HCT116 (cell line): Measurements from ENCODE around the gene KHDC1L. TPM values are rescaled to one million over a fixed set of nuclear protein-coding genes. Genes with fewer than 3 reads are reported as not detected.

Source experiments
- ATAC-seq: fragments of 200-7000 bp; cut with Tn5 transposase; 2 replicates; pipeline ENCODE4 v1.9.1; 2020; ENCODE audit warnings: mild to moderate bottlenecking, moderate library complexity
- BruUV-seq: library from RNA; stranded (reverse); fragments of 400-500 nt; replicated peaks from 2 replicates; lab custom pipeline; 2021; lab: Mats Ljungman, UMichigan
- CTCF ChIA-PET: fragments of 300-600 bp; sonication (Branson Sonifier 250); formaldehyde crosslinking; loops from one replicate; lab custom pipeline; 2021; ENCODE audit warnings: antibody characterized with exemption; lab: Charles Lee
- POLR2A ChIA-PET: fragments of 300-600, 350-600 bp; sonication (Branson Sonifier 250); formaldehyde crosslinking; loops from one replicate; lab custom pipeline; 2021; ENCODE audit warnings: antibody characterized with exemption; lab: Charles Lee
- RAD21 ChIA-PET, 2 experiments: fragments of 300-600 bp; sonication (Branson Sonifier 250); formaldehyde crosslinking; loops; one replicate each; lab custom pipeline; 2023; ENCODE audit warnings: low total read pairs in 2 of 2; ENCODE audit not compliant: uncharacterized antibody in 2 of 2, unreplicated experiment in 2 of 2, low non-redundant PET in 1 of 2; lab: Charles Lee
- DNase-seq: peaks from one replicate; pipeline ENCODE4 v3.0.0-alpha.2; 2010; ENCODE audit warnings: low read depth, low spot score
- H2AFZ ChIP-seq: fragments of 200-600 bp; shearing (Covaris generic), sonication (generic); 2 replicates; pipeline ENCODE4 v1.6.1; 2017; ENCODE audit warnings: low read depth, mixed run types, mixed read lengths, antibody characterized with exemption, low read length; ENCODE audit not compliant: poor library complexity, severe bottlenecking
- H3K27ac ChIP-seq: 2 replicates; pipeline ENCODE4 v1.5.1; 2012; ENCODE audit warnings: low read depth, low read length
- H3K27me3 ChIP-seq: fragments of 200-600 bp; sonication (generic); 2 replicates; pipeline ENCODE4 v1.6.1; 2016; ENCODE audit warnings: mixed run types, low read length, mixed read lengths; ENCODE audit not compliant: insufficient read depth
- H3K36me3 ChIP-seq, 2 experiments: fragments of 200-500 bp in 1 of 2; fragments of 200-600 bp in 1 of 2; sonication (Bioruptor generic) in 1 of 2; sonication (generic) in 1 of 2; 2 replicates each; pipeline versions ENCODE4 v1.5.1 to v1.6.1; 2014 to 2016; ENCODE audit warnings: low read length in 2 of 2, inconsistent platforms in 1 of 2, mixed read lengths in 1 of 2, mixed run types in 1 of 2; ENCODE audit not compliant: insufficient read depth in 2 of 2, control insufficient read depth in 1 of 2
- H3K4me1 ChIP-seq, 2 experiments: fragments of 200-600 bp in 1 of 2; sonication (generic) in 1 of 2; 2 replicates each; pipeline versions ENCODE4 v1.5.1 to v1.6.1; 2012 to 2017; ENCODE audit warnings: low read length in 2 of 2, inconsistent platforms in 1 of 2, mild to moderate bottlenecking in 1 of 2, mixed read lengths in 1 of 2, mixed run types in 1 of 2, moderate library complexity in 1 of 2; ENCODE audit not compliant: insufficient read depth in 2 of 2, control insufficient read depth in 1 of 2
- H3K4me2 ChIP-seq: fragments of 200-600 bp; sonication (generic); 2 replicates; pipeline ENCODE4 v1.6.1; 2017; ENCODE audit warnings: mixed run types, low read length, mixed read lengths
- H3K4me3 ChIP-seq, 2 experiments: fragments of 200-600 bp in 1 of 2; sonication (generic) in 1 of 2; replicated peaks in 1 of 2; 2 replicates each; pipeline ENCODE4 v1.5.1; 2011 to 2016; ENCODE audit warnings: low read length in 2 of 2, control low read depth in 1 of 2, low read depth in 1 of 2, mild to moderate bottlenecking in 1 of 2, mixed read lengths in 1 of 2, mixed run types in 1 of 2
- H3K79me2 ChIP-seq: fragments of 200-600 bp; sonication (generic); 2 replicates; pipeline ENCODE4 v1.6.1; 2017; ENCODE audit warnings: mild to moderate bottlenecking, mixed run types, low read length, moderate library complexity, mixed read lengths; ENCODE audit not compliant: insufficient read depth
- H3K9ac ChIP-seq: fragments of 200-600 bp; sonication (generic); 2 replicates; pipeline ENCODE4 v1.6.1; 2016; ENCODE audit warnings: low read length, mixed read lengths
- H3K9me2 ChIP-seq: fragments of 200-600 bp; sonication (generic), shearing (Covaris generic); 2 replicates; pipeline ENCODE4 v1.6.1; 2017; ENCODE audit warnings: mixed run types, mild to moderate bottlenecking, moderate library complexity; ENCODE audit not compliant: insufficient read depth
- H3K9me3 ChIP-seq, 2 experiments: fragments of 200-500 bp in 1 of 2; fragments of 200-600 bp in 1 of 2; sonication (Bioruptor generic) in 1 of 2; sonication (generic) in 1 of 2; 2 replicates each; pipeline ENCODE4 v1.6.1; 2014 to 2017; ENCODE audit warnings: low read length in 2 of 2, mixed read lengths in 2 of 2, inconsistent platforms in 1 of 2, low read depth in 1 of 2, mild to moderate bottlenecking in 1 of 2, mixed run types in 1 of 2, moderate library complexity in 1 of 2; ENCODE audit not compliant: control insufficient read depth in 1 of 2, insufficient read depth in 1 of 2
- H4K20me1 ChIP-seq: fragments of 200-600 bp; sonication (generic), shearing (Covaris generic); 2 replicates; pipeline ENCODE4 v1.6.1; 2017; ENCODE audit warnings: mixed run types, mild to moderate bottlenecking, moderate library complexity; ENCODE audit not compliant: insufficient read depth
- EGR1 ChIP-seq: IDR thresholded peaks from 2 replicates; pipeline ENCODE4 v1.6.1; 2012; ENCODE audit warnings: low read depth
- EZH2phosphoT487 ChIP-seq: fragments of 200-600 bp; IDR thresholded peaks from 2 replicates; pipeline ENCODE4 v1.6.1; 2018; ENCODE audit warnings: antibody characterized with exemption, borderline replicate concordance
- FOSL1 ChIP-seq: IDR thresholded peaks from 2 replicates; pipeline ENCODE4 v1.6.1; 2012; ENCODE audit warnings: low read depth
- POLR2AphosphoS5 ChIP-seq: IDR thresholded peaks from 2 replicates; pipeline ENCODE4 v1.6.1; 2011; ENCODE audit warnings: mild to moderate bottlenecking, low read depth, low read length, moderate library complexity
- SIN3A ChIP-seq: IDR thresholded peaks from 2 replicates; pipeline ENCODE4 v1.6.1; 2012; ENCODE audit warnings: low read depth
- SRF ChIP-seq: IDR thresholded peaks from 2 replicates; pipeline ENCODE4 v1.6.1; 2012; ENCODE audit warnings: low read depth
- ZFX ChIP-seq: fragments of 450-650 bp; IDR thresholded peaks from 2 replicates; pipeline ENCODE4 v1.6.1; 2017
- intact Hi-C: fragments of 100-400 bp; cut with micrococcal nuclease; formaldehyde crosslinking; loops from 2 replicates; pipeline ENCODE4 v1.10.0; 2022
- total RNA-seq: library from RNA; stranded (reverse); gene quantifications from one replicate; pipeline ENCODE4 v1.2.1, GENCODE V29; 2021; ENCODE audit not compliant: unreplicated experiment
- TF ChIP-seq, protein P1 (sequence below): IDR thresholded peaks from 2 replicates; pipeline ENCODE4 v1.6.1; 2012

KHDC1L gene
- total RNA-seq, 1 experiment from 2014 or later = 5.4 TPM

DNA sequence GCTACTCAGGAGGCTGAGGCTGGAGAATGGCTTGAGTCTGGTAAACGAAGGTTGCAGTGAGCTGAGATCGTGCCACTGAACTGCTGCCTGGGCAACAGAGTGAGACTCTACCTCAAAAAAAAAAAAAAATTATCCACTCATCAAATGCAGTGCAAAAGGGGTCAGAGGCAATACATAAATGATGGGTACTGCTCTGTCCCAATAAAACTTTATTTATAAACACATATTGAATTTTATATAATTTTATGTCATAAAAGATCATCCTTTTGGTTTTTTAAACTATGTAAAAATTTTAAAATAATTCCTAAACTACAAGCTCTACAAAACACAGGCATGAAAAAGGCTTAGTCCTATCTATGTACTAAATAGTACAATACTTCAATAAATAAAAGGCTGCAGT, 27.4 kb upstream of the KHDC1L start:
- ChIA-PET RAD21 (no interaction called here), POLR2A (no interaction called here), CTCF (no interaction called here)
- no peak for ATAC-seq
- H2AFZ ChIP-seq = no peak overlapping the region
- no peaks in the 10 kb centered on the region for H3K9me2 ChIP-seq
- BruUV-seq = no TSS peak
- H3K27ac ChIP-seq = no peak overlapping the region
- H3K4me2 ChIP-seq = no peak overlapping the region
- H4K20me1 ChIP-seq = no peaks in the 10 kb centered on the region
- no peaks in the 10 kb centered on the region for H3K27me3 ChIP-seq
- intact Hi-C loops = no loop called here
- TF ChIP-seq, protein P1, sequence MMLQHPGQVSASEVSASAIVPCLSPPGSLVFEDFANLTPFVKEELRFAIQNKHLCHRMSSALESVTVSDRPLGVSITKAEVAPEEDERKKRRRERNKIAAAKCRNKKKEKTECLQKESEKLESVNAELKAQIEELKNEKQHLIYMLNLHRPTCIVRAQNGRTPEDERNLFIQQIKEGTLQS = no peak
- TF ChIP-seq, all 23 proteins: peak for 0
- H3K36me3 ChIP-seq = no peaks in the 10 kb centered on the region
- H3K9me3 ChIP-seq = no peaks in the 10 kb centered on the region
- H3K4me3 ChIP-seq = no peak overlapping the region
- DNase-seq = no peak
- H3K9ac ChIP-seq = no peak overlapping the region
- no peaks in the 10 kb centered on the region for H3K4me1 ChIP-seq
- no peaks in the 10 kb centered on the region for H3K79me2 ChIP-seq

DNA sequence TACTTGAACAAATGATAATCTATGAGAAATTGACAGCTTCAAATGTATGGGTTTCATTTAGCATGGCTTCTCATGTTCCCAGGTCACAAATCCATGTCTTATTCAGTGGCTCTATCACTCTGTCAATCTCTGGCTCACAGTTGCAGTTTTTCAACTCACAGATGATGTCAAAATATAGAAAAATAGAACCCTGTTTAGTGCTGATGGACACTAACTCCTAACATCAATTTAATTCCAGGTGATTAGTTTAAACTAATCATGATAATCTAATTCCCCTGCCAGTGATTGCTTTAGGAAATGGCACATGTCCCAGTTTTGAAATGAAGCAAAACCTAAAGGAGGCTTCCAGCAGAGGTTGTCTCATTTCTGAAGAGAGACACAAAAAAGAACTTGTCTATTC, 24.7 kb upstream of the KHDC1L start:
- no peaks in the 10 kb centered on the region for H3K27me3 ChIP-seq
- no peaks in the 10 kb centered on the region for H4K20me1 ChIP-seq
- POLR2A ChIA-PET = no interaction called here
- no peaks in the 10 kb centered on the region for H3K36me3 ChIP-seq
- ATAC-seq (no peak), DNase-seq (no peak)
- no peaks in the 10 kb centered on the region for H3K9me3 ChIP-seq
- H3K9ac ChIP-seq = no peak overlapping the region
- no peaks in the 10 kb centered on the region for H3K9me2 ChIP-seq
- H3K27ac ChIP-seq = no peak overlapping the region
- CTCF ChIA-PET = no interaction called here
- RAD21 ChIA-PET = no interaction called here
- TF ChIP-seq SIN3A (no peak), ZFX (no peak), EZH2phosphoT487 (no peak), EGR1 (no peak), SRF (no peak), FOSL1 (no peak), POLR2AphosphoS5 (no peak)
- H3K4me1 ChIP-seq = no peaks in the 10 kb centered on the region
- H2AFZ ChIP-seq = no peak overlapping the region
- H3K4me3 ChIP-seq = no peak overlapping the region
- H3K4me2 ChIP-seq = no peak overlapping the region
- H3K79me2 ChIP-seq = no peaks in the 10 kb centered on the region
- intact Hi-C loops = no loop called here
- no TSS peak for BruUV-seq
